NB4 (cell line): ENCODE measurements around the gene UNC5CL.

Experiments used
- CTCF ChIP-seq: IDR thresholded peaks from one replicate; pipeline ENCODE4 v1.5.1; 2012; ENCODE audit warnings: low read depth, low read length
- TF ChIP-seq, protein P1 (sequence below): IDR thresholded peaks from 2 replicates; pipeline ENCODE4 v1.6.1; 2011; ENCODE audit warnings: low read depth, low read length

DNA sequence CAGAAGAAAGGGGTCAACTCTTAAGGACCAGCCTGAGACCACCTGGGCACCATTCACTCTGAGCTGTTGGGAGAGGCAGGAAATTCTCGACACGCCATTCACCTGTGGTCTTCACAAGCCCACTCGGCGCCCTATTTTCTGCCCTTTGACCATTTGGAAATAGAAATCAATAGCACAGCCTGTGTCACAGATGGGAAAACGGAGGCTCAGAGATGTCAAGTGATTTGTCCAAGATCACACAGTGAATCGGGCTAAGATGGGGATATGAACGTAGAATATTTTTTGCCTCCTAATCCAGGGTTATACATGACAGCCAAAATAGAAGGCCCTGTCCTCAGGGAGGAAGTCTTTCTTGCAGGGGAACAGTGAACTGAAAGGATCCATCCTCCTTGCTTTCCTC is 10.9 kb upstream of the UNC5CL start:
- TF ChIP-seq CTCF, result no peak
- TF ChIP-seq, protein P1, sequence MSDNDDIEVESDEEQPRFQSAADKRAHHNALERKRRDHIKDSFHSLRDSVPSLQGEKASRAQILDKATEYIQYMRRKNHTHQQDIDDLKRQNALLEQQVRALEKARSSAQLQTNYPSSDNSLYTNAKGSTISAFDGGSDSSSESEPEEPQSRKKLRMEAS, result no peak
